ENCODE measurements around the gene TLE1.

The TLE1 gene

DNA sequence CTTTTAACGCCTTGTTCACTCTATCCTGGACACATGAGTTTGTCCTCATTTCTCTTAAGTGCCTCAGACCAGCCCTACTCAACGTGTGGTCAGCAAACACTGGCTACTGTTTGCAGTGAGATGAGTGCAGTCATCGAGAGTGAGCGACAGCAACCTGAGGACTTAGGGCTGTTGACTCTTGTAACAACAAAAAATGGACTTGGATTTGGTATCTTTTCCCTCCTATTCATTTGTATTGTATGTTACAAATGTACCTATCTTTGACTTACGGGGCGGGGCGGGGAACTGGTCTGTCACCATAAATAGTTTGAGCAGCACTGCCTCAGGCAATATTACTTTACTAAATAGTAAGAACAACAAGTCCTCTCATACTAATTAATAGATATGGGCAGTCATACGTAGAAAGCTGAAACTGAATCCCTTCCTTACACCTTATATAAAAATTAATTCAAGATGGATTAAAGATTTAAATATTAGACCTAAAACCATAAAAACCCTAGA lies 84.1 kb downstream of the TLE1 start:
- no peak for TF ChIP-seq EZH2 (IDR thresholded peaks at IDR 0.05)
- no peak overlapping the region for H3K27ac ChIP-seq
- H3K36me3 ChIP-seq (ENCODE audit: insufficient read depth, low read length) = no peaks in the 10 kb centered on the region

DNA sequence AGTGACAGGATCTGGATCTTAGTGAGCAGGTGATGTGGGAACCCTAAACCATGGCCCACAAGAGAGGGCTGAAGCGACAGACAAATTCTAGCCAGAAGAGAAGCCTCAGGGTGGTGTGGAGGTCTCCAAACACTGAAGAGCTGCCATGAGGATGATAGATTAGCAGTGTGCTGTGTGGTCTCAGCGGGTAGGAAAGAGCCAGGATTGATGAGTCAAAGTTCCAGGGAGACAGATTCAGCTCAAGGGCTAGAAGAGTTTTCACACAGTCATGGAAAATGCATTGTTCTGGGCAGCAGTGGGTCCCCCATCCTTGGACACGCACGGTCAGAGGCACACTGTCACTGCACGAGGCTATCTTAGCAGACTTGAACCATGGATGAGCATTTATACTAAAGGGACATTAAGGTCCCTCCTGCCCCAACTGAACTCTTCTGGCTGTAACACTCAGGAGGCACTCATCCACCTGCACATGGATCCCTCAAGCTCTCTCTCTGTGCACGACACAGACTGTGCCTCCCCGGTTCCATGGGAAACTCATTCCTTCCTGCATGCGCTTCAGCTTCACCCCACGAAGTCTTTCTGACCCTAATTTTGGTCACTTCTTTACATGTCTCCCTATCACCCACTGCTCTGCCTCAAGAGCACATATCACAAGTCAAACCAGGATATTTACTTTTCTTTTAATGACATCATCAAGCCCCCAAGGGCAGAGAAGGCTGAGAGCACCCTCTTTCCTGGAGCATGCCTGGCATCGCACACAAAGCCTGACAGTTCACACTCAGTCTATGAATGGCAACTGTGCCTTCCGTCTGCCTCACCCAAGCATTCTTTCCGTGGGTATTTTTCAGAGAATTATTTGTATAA lies 84.8 kb downstream of the TLE1 start:
- no peaks in the 10 kb centered on the region for H3K9me3 ChIP-seq (ENCODE audit: low read depth, low read length)
- DNase-seq (ENCODE audit: low read depth, low spot score) = no peak
- H3K9ac ChIP-seq (ENCODE audit: insufficient read length) = no peak overlapping the region
- TF ChIP-seq FOXP2 (optimal IDR thresholded peaks at IDR 0.05; ENCODE audit: control extremely low read depth, extremely low read length, insufficient read depth) (no peak), POLR2AphosphoS5 (IDR thresholded peaks at IDR 0.05; ENCODE audit: borderline replicate concordance, low read depth, low read length) (no peak), EZH2 (IDR thresholded peaks at IDR 0.05) (no peak)
- no peak overlapping the region for H3K4me3 ChIP-seq
- no peak overlapping the region for H3K27ac ChIP-seq
- H3K36me3 ChIP-seq (ENCODE audit: insufficient read depth, low read length) = no peaks in the 10 kb centered on the region

More for the DNA sequence above, 84.1 kb downstream of the TLE1 start:
- Histone ChIP-seq H3K9ac (ENCODE audit: insufficient read length) (no peak overlapping the region), H3K9me3 (ENCODE audit: low read depth, low read length) (no peaks in the 10 kb centered on the region), H3K4me3 (no peak overlapping the region)
- no peak for DNase-seq (ENCODE audit: low read depth, low spot score)

DNA sequence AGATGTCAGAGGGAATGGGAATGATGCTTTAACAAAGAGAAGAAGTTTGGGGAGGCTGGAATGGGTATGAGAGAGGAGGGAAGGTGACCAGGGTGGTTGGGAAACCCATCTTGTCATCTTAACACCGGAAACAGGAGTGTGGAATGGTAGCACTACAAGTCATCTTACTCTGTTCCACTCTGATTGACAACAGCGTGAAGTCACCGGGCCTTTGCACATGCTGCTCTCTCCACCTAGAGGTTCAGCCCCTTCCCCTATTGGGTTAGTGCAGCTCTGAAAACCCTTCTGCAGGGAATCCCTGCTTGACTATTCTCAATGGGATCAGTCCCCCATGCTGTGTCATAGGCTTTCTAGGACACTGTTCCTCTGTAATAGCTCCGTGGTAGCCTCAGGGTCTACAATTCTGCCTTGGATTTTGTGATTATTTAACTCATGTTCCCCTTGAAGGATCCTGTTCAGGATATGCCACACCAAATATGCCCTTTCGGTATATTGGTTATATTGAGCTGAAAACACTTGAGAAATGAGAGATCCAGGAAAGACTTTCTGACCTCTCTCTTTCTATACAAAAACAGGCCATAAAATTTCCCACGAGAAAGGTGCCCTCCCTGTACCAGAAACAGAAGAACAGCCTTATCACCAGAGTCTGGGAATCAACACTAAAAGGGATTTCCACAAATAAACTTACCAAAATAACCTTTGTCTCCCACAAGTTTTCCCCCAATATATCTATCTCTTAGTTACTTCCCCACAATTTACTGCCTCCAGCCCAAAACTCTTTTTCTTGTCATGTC lies 86.3 kb downstream of the TLE1 start:
- Histone ChIP-seq H3K36me3 (ENCODE audit: insufficient read depth, low read length) (no peaks in the 10 kb centered on the region), H3K9ac (ENCODE audit: insufficient read length) (no peak overlapping the region), H3K9me3 (ENCODE audit: low read depth, low read length) (no peaks in the 10 kb centered on the region), H3K27ac (no peak overlapping the region), H3K4me3 (no peak overlapping the region)
- no peak for DNase-seq (ENCODE audit: low read depth, low spot score)
- TF ChIP-seq EZH2 (IDR thresholded peaks at IDR 0.05) (no peak), POLR2AphosphoS5 (IDR thresholded peaks at IDR 0.05; ENCODE audit: borderline replicate concordance, low read depth, low read length) (no peak), FOXP2 (optimal IDR thresholded peaks at IDR 0.05; ENCODE audit: control extremely low read depth, extremely low read length, insufficient read depth) (no peak)

DNA sequence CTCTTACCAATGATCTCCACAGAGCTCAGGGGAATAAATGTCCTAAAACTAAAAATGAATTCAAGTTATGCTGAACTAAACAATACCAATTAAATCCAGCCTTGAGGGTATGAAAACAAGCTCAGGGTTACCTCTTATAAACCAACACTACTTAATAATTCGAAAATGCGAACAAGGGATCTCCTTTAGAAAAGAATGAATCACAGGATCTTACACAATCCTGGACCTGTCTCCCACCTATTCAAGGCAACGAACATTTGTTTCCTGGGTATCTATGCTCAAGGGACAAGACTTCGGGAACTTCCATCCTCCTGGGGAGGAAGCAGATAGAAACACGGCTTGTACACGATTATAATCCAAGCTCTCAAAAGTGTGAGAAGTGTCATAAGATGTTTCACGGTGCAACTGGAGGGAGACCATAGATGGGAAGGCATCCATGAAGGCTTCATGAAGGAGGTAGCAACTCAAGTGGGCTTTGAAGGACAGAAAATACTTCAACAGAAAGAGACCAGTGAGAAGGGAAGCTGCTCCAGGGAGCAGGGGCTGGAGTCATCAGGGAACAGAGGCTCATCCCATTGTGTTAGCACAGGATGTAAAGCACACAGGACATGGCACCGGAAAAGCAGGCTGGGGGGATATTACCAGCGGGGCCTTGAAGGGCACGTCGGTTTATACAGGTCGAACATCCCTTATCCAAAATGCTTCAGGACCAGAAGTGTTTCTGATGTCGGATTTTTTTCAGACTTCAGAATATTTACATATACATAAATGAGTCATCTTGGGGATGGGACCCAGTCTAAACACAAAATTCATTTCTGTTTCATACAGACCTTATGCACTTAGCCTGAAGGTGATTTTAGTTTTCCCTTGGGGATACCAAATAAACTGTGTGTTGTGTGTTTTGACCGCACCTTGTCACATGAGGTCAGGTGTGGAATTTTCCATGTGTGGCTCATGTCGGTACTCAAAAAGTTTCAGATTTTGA lies 87.4 kb downstream of the TLE1 start:
- H3K27ac ChIP-seq = no peak overlapping the region
- H3K36me3 ChIP-seq (ENCODE audit: insufficient read depth, low read length) = no peaks in the 10 kb centered on the region
- no peak for DNase-seq (ENCODE audit: low read depth, low spot score)
- TF ChIP-seq POLR2AphosphoS5 (IDR thresholded peaks at IDR 0.05; ENCODE audit: borderline replicate concordance, low read depth, low read length) = no peak
- TF ChIP-seq FOXP2 (optimal IDR thresholded peaks at IDR 0.05; ENCODE audit: control extremely low read depth, extremely low read length, insufficient read depth) = no peak
- no peak for TF ChIP-seq EZH2 (IDR thresholded peaks at IDR 0.05)
- no peak overlapping the region for H3K4me3 ChIP-seq
- no peaks in the 10 kb centered on the region for H3K9me3 ChIP-seq (ENCODE audit: low read depth, low read length)
- no peak overlapping the region for H3K9ac ChIP-seq (ENCODE audit: insufficient read length)

DNA sequence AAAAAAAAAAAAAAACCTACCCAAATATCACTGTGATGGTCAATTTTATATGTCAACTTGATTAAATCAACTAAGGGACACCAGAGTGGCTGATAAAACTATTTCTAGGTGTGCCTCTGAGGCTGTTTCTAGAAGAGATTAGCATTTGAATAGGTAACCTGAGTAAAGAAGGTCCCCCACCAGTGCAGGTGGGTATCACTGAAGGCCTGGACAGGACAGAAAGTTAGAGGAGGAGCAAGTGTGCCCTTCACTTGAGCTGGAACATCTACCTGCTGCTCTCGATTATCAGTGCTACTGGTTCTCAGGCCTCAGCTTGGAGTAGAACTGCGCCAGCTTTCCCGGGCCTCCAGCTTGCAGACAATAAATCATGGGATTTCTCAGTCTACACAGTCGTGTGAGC lies 88.7 kb downstream of the TLE1 start:
- DNase-seq (ENCODE audit: low read depth, low spot score) = no peak
- no peak overlapping the region for H3K4me3 ChIP-seq
- no peak overlapping the region for H3K27ac ChIP-seq
- no peaks in the 10 kb centered on the region for H3K9me3 ChIP-seq (ENCODE audit: low read depth, low read length)
- H3K36me3 ChIP-seq (ENCODE audit: insufficient read depth, low read length) = no peaks in the 10 kb centered on the region
- TF ChIP-seq EZH2 (IDR thresholded peaks at IDR 0.05) (no peak), FOXP2 (optimal IDR thresholded peaks at IDR 0.05; ENCODE audit: control extremely low read depth, extremely low read length, insufficient read depth) (no peak), POLR2AphosphoS5 (IDR thresholded peaks at IDR 0.05; ENCODE audit: borderline replicate concordance, low read depth, low read length) (no peak)
- no peak overlapping the region for H3K9ac ChIP-seq (ENCODE audit: insufficient read length)

DNA sequence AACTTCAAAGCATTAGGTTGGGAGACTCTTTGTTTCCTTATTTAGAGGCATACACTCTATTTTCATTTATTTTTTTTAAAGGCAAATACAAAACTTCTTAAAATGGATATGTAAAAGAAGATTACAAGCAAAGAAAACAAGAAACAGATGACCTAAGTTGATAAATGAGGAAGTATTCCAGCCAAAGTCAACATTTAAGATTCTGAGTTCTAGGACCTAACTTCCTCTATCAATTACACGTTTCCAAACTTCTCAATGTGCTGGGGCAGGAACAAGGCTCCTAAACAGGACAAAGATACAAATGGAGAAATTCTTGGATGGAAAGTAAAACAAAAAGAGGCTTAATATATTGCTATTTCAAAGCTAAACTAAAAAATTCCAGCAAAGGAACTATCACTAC lies 89.5 kb downstream of the TLE1 start:
- TF ChIP-seq EZH2 (IDR thresholded peaks at IDR 0.05) = no peak
- TF ChIP-seq POLR2AphosphoS5 (IDR thresholded peaks at IDR 0.05; ENCODE audit: borderline replicate concordance, low read depth, low read length) = no peak
- TF ChIP-seq FOXP2 (optimal IDR thresholded peaks at IDR 0.05; ENCODE audit: control extremely low read depth, extremely low read length, insufficient read depth) = no peak
- no peak overlapping the region for H3K27ac ChIP-seq
- H3K9ac ChIP-seq (ENCODE audit: insufficient read length) = no peak overlapping the region
- no peak for DNase-seq (ENCODE audit: low read depth, low spot score)
- no peaks in the 10 kb centered on the region for H3K36me3 ChIP-seq (ENCODE audit: insufficient read depth, low read length)
- H3K9me3 ChIP-seq (ENCODE audit: low read depth, low read length) = no peaks in the 10 kb centered on the region
- H3K4me3 ChIP-seq = no peak overlapping the region

DNA sequence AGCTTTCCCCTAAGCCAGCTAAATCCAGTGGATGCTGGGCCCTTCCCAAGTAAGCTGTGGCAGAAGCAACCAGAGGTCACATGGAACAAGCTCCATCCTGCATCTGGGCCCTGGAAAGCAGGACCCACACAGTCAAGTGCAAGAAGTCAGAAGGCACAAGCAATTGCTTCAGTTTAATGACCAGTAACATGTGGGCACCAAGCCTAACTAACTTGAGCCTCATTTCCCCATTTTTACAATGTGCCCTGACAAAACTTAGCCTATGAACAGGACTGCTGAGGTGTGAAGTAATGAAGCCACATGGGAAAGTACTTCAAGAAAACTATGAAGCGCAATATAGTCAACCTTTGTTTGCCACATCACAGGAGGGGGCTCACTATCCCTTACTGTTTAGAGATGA lies 90.5 kb downstream of the TLE1 start:
- H3K4me3 ChIP-seq = no peak overlapping the region
- H3K36me3 ChIP-seq (ENCODE audit: insufficient read depth, low read length) = no peaks in the 10 kb centered on the region
- no peak for TF ChIP-seq FOXP2 (optimal IDR thresholded peaks at IDR 0.05; ENCODE audit: control extremely low read depth, extremely low read length, insufficient read depth)
- no peak for TF ChIP-seq POLR2AphosphoS5 (IDR thresholded peaks at IDR 0.05; ENCODE audit: borderline replicate concordance, low read depth, low read length)
- no peak for TF ChIP-seq EZH2 (IDR thresholded peaks at IDR 0.05)
- H3K9ac ChIP-seq (ENCODE audit: insufficient read length) = no peak overlapping the region
- H3K27ac ChIP-seq = no peak overlapping the region
- DNase-seq (ENCODE audit: low read depth, low spot score) = no peak
- H3K9me3 ChIP-seq (ENCODE audit: low read depth, low read length) = no peaks in the 10 kb centered on the region
